SK-N-SH (cell line): ENCODE results near the gene CFAP74.

ENCODE experiments used
- CHD2 ChIP-seq: fragments of 150-350 bp; IDR thresholded peaks from 2 replicates; pipeline ENCODE4 v1.6.1; 2018; ENCODE audit warnings: low read length; ENCODE audit not compliant: partially characterized antibody
- ELF1 ChIP-seq: IDR thresholded peaks from 2 replicates; pipeline ENCODE4 v1.4.0; 2012
- EZH2phosphoT487 ChIP-seq: fragments of 200-600 bp; sonication (generic); IDR thresholded peaks from 2 replicates; pipeline ENCODE4 v1.6.1; 2017; ENCODE audit warnings: low read depth, mixed run types, mild to moderate bottlenecking, antibody characterized with exemption, moderate library complexity, borderline replicate concordance
- MXI1 ChIP-seq: IDR thresholded peaks from 2 replicates; pipeline ENCODE4 v1.6.1; 2012; ENCODE audit warnings: mild to moderate bottlenecking, low read depth, low read length, improper control_type of control experiment
- NRF1 ChIP-seq: IDR thresholded peaks from 2 replicates; pipeline ENCODE4 v1.6.1; 2012; ENCODE audit warnings: low read depth, mild to moderate bottlenecking, low read length
- POLR2AphosphoS5 ChIP-seq: IDR thresholded peaks from 2 replicates; pipeline ENCODE4 v1.6.1; 2012; ENCODE audit warnings: low read depth, low read length
- RAD21 ChIP-seq: IDR thresholded peaks from 2 replicates; pipeline ENCODE4 v1.6.1; 2012; ENCODE audit warnings: mild to moderate bottlenecking, low read length
- TAF1 ChIP-seq: IDR thresholded peaks from 2 replicates; pipeline ENCODE4 v1.6.1; 2012; ENCODE audit warnings: low read depth, mild to moderate bottlenecking, low read length, moderate library complexity, borderline replicate concordance
- TEAD4 ChIP-seq: IDR thresholded peaks from 2 replicates; pipeline ENCODE4 v1.4.0; 2012; ENCODE audit warnings: mild to moderate bottlenecking, borderline replicate concordance; ENCODE audit not compliant: insufficient read depth
- YY1 ChIP-seq: IDR thresholded peaks from 2 replicates; pipeline ENCODE4 v1.4.0; 2012; ENCODE audit warnings: low read depth, mild to moderate bottlenecking
- TF ChIP-seq, protein P1 (sequence below): fragments of 200-600 bp; sonication (generic); IDR thresholded peaks from 2 replicates; pipeline ENCODE4 v1.6.1; 2017; ENCODE audit warnings: antibody characterized with exemption, mild to moderate bottlenecking, moderate library complexity
- TF ChIP-seq, protein P2 (sequence below): IDR thresholded peaks from 2 replicates; pipeline ENCODE4 v1.4.0; 2012; ENCODE audit warnings: low read depth, borderline replicate concordance

GRCh38 chr1:1975535-1975934 lies 28.1 kb downstream of the CFAP74 start:
- no peak for TF ChIP-seq RAD21
- TF ChIP-seq POLR2AphosphoS5 = no peak
- TF ChIP-seq, protein P1, sequence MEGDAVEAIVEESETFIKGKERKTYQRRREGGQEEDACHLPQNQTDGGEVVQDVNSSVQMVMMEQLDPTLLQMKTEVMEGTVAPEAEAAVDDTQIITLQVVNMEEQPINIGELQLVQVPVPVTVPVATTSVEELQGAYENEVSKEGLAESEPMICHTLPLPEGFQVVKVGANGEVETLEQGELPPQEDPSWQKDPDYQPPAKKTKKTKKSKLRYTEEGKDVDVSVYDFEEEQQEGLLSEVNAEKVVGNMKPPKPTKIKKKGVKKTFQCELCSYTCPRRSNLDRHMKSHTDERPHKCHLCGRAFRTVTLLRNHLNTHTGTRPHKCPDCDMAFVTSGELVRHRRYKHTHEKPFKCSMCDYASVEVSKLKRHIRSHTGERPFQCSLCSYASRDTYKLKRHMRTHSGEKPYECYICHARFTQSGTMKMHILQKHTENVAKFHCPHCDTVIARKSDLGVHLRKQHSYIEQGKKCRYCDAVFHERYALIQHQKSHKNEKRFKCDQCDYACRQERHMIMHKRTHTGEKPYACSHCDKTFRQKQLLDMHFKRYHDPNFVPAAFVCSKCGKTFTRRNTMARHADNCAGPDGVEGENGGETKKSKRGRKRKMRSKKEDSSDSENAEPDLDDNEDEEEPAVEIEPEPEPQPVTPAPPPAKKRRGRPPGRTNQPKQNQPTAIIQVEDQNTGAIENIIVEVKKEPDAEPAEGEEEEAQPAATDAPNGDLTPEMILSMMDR = no peak
- TF ChIP-seq CHD2 = no peak
- TF ChIP-seq NRF1 = no peak
- TF ChIP-seq TAF1 = no peak
- TF ChIP-seq, protein P2, sequence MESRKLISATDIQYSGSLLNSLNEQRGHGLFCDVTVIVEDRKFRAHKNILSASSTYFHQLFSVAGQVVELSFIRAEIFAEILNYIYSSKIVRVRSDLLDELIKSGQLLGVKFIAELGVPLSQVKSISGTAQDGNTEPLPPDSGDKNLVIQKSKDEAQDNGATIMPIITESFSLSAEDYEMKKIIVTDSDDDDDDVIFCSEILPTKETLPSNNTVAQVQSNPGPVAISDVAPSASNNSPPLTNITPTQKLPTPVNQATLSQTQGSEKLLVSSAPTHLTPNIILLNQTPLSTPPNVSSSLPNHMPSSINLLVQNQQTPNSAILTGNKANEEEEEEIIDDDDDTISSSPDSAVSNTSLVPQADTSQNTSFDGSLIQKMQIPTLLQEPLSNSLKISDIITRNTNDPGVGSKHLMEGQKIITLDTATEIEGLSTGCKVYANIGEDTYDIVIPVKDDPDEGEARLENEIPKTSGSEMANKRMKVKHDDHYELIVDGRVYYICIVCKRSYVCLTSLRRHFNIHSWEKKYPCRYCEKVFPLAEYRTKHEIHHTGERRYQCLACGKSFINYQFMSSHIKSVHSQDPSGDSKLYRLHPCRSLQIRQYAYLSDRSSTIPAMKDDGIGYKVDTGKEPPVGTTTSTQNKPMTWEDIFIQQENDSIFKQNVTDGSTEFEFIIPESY = no peak
- TF ChIP-seq TEAD4 = no peak
- TF ChIP-seq EZH2phosphoT487 = no peak
- TF ChIP-seq ELF1 = no peak
- no peak for TF ChIP-seq YY1
- no peak for TF ChIP-seq MXI1
